Lower lobe of right lung (tissue), 2 donors: ENCODE results near the gene SLX4IP. TPM values are rescaled to one million over a fixed set of nuclear protein-coding genes. Genes with fewer than 3 reads are reported as not detected.

Experiments
- ATAC-seq, 2 donors: fragments of 200-7000 bp; cut with Tn5 transposase; one replicate each; pipeline ENCODE4 v1.9.1; 2020 to 2022; ENCODE audit warnings: mild to moderate bottlenecking in 2 of 2, moderate library complexity in 2 of 2
- DNase-seq: peaks from one replicate; pipeline ENCODE4 v3.0.0-alpha.2; 2020
- H3K27ac ChIP-seq: fragments of 200-600 bp; one replicate; pipeline ENCODE4 v1.8.0; 2022
- H3K27me3 ChIP-seq: fragments of 200-600 bp; one replicate; pipeline ENCODE4 v1.8.0; 2022; ENCODE audit warnings: low read depth
- H3K36me3 ChIP-seq: fragments of 200-600 bp; one replicate; pipeline ENCODE4 v1.8.0; 2022; ENCODE audit warnings: mild to moderate bottlenecking
- H3K4me1 ChIP-seq: fragments of 200-600 bp; one replicate; pipeline ENCODE4 v1.8.0; 2022
- H3K4me3 ChIP-seq: fragments of 200-600 bp; one replicate; pipeline ENCODE4 v1.8.0; 2022; ENCODE audit warnings: mild to moderate bottlenecking
- H3K9me3 ChIP-seq: fragments of 200-600 bp; one replicate; pipeline ENCODE4 v1.8.0; 2022
- intact Hi-C: fragments of 100-400 bp; cut with DNase I; formaldehyde crosslinking; loops from one replicate; pipeline ENCODE4 v1.11.0; 2022
- total RNA-seq: library from RNA; stranded (reverse); fragmentation: NEBNext Ultra II Directional; extraction: Animal tissue kit (Norgen Biotek cat#: 25700); gene quantifications from one replicate; pipeline ENCODE4 v1.2.1, GENCODE V29; 2021
- TF ChIP-seq, protein P1 (sequence below): fragments of 200-600 bp; IDR thresholded peaks from one replicate; pipeline ENCODE4 v1.8.0; 2022; ENCODE audit warnings: antibody characterized with exemption, mild to moderate bottlenecking
- donor health status: DM: no; HTN: yes; CAD: no; lungs with severe emphysema.

The SLX4IP gene
- total RNA-seq, 1 donor from 2014 or later: 5.8 TPM

DNA sequence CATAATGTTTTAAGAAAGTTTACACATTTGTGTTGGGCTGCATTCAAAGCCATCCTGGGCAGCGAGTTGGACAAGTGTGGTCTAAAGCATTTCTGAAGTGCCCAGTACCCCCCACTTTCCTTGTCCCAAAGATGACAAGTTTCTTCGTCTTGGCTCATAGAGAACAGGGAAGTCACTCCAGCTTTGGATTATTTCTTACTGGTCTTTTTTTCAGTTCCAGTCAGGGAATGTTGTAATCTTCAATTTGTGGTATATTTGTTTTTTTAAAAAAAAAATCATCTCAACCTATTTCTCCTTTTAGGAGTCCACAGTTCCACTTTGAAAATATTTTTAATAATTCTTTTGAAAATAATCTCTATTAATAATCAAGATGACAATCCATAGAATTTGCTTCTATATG lies 34.0 kb downstream of the SLX4IP start:
- H3K4me1 ChIP-seq: peaks cover 20% of the 10 kb centered on the region
- ATAC-seq: peak in 1 of 2 donors; percentile 22
- intact Hi-C loops: no loop called here
- H3K36me3 ChIP-seq: no peaks in the 10 kb centered on the region
- DNase-seq: no peak
- H3K27me3 ChIP-seq: no peaks in the 10 kb centered on the region
- TF ChIP-seq, protein P1, sequence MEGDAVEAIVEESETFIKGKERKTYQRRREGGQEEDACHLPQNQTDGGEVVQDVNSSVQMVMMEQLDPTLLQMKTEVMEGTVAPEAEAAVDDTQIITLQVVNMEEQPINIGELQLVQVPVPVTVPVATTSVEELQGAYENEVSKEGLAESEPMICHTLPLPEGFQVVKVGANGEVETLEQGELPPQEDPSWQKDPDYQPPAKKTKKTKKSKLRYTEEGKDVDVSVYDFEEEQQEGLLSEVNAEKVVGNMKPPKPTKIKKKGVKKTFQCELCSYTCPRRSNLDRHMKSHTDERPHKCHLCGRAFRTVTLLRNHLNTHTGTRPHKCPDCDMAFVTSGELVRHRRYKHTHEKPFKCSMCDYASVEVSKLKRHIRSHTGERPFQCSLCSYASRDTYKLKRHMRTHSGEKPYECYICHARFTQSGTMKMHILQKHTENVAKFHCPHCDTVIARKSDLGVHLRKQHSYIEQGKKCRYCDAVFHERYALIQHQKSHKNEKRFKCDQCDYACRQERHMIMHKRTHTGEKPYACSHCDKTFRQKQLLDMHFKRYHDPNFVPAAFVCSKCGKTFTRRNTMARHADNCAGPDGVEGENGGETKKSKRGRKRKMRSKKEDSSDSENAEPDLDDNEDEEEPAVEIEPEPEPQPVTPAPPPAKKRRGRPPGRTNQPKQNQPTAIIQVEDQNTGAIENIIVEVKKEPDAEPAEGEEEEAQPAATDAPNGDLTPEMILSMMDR: no peak
- no peaks in the 10 kb centered on the region for H3K9me3 ChIP-seq
- no peak overlapping the region for H3K4me3 ChIP-seq
- no peak overlapping the region for H3K27ac ChIP-seq

DNA sequence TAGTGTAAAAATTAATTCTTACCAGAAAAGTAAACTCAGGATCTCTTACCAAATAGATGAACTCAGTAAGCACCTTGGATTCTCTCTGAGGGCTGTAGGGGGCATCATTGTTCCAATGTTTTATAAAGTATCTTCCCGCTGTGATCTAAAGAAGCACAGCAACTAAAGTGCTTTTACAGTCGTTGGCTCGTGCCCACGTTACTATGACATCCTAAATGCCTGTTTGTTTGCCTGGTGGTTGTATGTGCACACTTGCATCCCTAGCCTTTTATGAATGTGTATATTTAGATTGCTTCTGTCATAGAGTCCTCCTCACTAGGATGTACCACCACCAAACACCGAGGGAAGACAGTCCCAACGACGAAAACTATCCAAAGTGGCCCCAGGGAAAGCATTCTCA lies 34.5 kb downstream of the SLX4IP start:
- TF ChIP-seq, protein P1: peak; percentile 62
- ATAC-seq: peak; percentile 72 to 84
- Histone ChIP-seq H3K4me3 (no peak overlapping the region), H3K27me3 (no peaks in the 10 kb centered on the region), H3K4me1 (peaks cover 26% of the 10 kb centered on the region), H3K27ac (no peak overlapping the region), H3K36me3 (no peaks in the 10 kb centered on the region), H3K9me3 (no peaks in the 10 kb centered on the region)
- DNase-seq: no peak
- intact Hi-C loops: no loop called here

DNA sequence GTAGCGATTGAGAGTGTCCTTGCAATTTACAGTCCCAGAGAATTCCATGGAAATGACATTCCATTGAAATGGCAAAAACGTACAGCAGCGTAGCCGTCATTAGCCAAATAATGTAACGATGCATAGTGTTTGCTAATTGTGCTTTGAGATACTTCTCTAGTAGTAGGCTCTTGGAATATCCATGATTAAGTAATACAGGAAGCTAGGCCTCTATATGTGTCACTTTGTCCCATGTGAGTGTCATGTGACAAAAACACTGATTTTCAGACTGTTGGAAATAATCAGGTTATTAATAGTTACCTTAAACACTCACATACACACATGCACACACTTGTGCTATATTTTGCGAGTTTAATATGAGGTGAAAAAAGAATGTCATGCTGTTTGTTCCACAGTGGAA lies 35.2 kb downstream of the SLX4IP start:
- peaks cover 31% of the 10 kb centered on the region for H3K4me1 ChIP-seq
- ATAC-seq: no peak
- no peak overlapping the region for H3K4me3 ChIP-seq
- TF ChIP-seq, protein P1: no peak
- DNase-seq: no peak
- no peaks in the 10 kb centered on the region for H3K27me3 ChIP-seq
- no peak overlapping the region for H3K27ac ChIP-seq
- intact Hi-C loops: no loop called here
- H3K9me3 ChIP-seq: no peaks in the 10 kb centered on the region
- no peaks in the 10 kb centered on the region for H3K36me3 ChIP-seq

DNA sequence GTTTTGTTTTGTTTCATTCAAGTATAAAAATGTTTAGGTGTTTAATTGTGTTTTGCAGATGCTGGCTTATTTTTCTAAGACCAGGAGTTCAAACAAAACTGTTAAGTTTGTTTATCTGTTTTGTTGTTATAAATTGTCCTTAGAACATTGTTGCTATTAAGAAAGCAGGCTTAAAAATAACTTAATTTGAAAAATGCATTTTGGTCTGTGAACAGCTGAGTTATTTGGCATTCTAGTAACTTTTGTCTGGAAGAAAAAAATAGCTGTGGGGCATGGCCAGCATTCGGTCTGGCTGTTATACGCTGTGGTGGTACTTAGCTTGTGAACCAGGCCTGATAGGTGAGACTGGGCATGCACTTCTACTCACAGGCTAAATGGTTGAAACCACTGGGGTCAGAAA lies 37.8 kb downstream of the SLX4IP start:
- ATAC-seq: no peak
- no peak overlapping the region for H3K4me3 ChIP-seq
- H3K4me1 ChIP-seq: peaks cover 37% of the 10 kb centered on the region
- no peak for DNase-seq
- no peaks in the 10 kb centered on the region for H3K9me3 ChIP-seq
- intact Hi-C loops: no loop called here
- H3K27me3 ChIP-seq: no peaks in the 10 kb centered on the region
- no peaks in the 10 kb centered on the region for H3K36me3 ChIP-seq
- TF ChIP-seq, protein P1: no peak
- H3K27ac ChIP-seq: no peak overlapping the region

DNA sequence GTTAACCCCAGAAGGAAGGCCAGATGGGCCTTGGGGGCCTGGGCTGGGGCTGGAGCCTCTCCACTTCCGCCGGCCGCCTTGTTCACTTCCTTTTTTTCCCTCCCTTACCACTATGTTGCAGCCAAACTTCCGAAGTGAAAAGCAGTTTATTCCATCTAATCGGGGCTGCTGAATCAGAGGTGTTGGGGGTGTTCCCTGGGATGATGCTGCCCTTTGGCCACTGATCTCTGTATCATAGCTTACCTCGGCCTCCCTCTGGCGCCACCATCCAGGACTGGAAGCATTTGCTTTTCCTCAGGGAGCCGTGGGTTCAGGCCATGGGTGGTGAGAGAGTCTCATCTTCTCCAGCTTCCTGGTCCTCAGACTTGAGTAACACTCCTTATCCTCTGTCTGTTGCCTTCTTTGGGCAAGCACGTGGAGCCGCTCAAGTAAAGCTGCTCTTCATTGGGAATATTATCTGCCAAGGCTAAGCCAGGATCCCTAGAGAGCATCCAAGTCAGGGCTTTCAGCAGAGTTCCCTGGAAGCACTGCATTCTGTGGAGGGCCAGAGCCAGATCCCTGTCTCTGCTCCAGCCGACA lies 39.6 kb downstream of the SLX4IP start:
- H3K27ac ChIP-seq: no peak overlapping the region
- H3K4me1 ChIP-seq: peaks cover 26% of the 10 kb centered on the region
- ATAC-seq (peak; percentile 6 to 44), DNase-seq (peak; percentile 59)
- no peaks in the 10 kb centered on the region for H3K9me3 ChIP-seq
- TF ChIP-seq, protein P1: no peak
- intact Hi-C loops: no loop called here
- H3K27me3 ChIP-seq: no peaks in the 10 kb centered on the region
- H3K36me3 ChIP-seq: no peaks in the 10 kb centered on the region
- H3K4me3 ChIP-seq: no peak overlapping the region
